SHP77 (cell line): Measurements from ENCODE around the gene EEF1A1.

Experiments used
- DNase-seq, 2 experiments: peaks; one replicate each; lab custom pipeline; 2025; lab: John Stamatoyannopoulos, UW

EEF1A1 gene

GRCh38 chr6:73505142-73505541, 15.7 kb downstream of the EEF1A1 start:
- no peak for DNase-seq

DNA sequence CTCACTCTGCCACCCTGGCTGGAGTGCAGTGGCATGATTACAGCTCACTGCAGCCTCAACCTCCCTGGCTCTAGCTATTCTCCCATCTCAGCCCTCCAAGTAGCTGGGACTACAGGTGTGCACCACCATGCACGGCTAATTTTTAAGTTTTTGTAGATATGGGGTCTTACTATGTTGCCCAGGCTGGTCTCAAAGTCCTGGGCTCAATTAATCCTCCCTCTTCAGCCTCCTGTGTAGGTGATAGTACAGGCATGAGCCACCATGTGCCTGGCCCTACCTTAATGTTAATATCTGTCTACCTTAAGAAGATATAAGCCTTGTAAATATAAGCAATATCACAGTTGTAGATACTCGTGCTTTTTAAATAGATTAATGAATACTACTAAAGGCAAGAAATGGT, 16.7 kb downstream of the EEF1A1 start:
- no peak for DNase-seq

DNA sequence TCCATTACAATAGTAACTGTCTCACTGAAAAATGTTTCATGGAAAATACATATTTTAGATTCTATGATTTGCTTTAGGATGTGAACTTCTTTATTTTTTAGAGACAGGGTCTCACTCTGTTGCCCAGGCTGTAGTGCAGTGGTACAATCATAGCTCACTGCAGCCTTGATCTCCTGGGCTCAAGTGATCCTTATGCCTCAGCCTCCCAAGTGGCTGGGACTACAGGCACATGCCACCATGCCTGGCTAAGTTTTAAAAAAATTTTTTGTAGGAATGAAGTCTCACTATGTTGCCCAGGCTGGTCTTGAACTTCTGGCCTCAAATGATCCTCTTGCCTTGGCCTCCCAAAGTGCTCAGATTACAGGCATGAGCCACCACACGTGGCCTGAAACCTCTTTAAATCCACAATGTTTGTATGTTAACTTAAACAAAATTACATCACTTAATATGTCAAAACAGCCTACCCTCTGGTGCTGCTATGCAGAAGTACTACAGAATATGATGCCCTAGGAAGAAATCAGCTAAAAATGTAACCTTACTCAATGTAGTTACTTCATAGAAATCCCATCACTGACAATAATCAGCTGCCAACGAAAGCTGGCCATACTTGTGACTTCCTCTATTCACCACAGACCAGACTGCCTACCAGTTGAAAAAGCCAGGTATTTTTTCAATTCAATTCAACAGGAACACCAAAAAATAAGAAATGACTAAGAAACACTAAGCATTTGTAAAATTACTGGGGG, 17.6 kb downstream of the EEF1A1 start:
- DNase-seq: no peak

DNA sequence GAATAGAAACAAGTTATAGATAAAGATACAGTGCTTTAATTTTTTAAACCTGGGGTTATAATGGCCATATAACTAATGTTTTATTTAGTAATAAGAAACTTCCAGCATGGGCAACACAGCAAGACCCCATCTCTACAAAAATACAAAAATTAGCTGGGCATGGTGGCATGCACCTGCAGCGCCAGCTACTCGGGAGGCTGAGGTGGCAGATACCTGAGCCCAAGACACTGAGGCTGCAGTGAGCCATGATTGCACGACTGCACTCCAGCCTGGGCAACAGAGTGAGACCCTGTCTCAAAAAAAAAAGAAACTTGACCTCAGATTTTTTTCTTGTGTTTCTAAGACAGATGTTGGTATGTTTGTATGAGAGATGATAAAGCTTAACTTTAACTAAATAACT, 22.9 kb downstream of the EEF1A1 start:
- no peak for DNase-seq

DNA sequence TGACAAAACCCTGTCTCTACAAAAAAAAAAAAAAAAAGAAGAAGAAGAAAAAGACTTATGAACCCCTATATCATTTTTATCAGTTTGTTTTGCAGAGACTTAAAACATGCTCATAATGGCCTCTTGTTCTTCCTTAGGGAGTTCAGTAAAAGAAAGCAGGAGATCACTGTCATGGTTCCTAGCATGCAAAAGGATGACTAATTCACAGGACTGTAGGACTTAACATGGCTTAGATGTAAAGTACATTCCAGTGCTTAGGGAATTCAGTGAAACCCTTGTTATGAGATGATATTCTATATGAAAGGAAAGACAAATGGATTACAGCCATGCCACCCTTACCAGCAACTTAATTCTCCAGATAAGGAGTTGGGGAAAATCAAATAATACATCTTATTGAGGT, 29.5 kb downstream of the EEF1A1 start:
- DNase-seq: no peak

DNA sequence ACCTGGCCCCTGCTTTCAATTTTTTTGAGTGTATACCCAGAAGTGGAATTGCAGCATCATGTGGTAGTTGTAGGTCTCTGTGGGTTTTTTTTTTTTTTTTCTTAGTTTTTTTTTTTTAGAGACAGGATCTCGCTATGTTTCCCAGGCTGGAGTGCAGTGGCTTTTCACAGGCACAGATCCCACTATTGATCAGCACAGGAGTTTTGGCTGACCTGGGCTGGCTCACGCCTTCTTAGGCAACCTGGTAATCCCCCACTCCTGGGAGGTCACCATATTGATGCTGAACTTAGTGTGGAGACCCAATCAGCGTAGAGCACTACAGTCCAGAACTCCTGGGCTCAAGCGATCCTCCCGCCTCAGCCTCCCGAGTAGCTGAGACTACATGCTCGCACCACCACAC, 33.4 kb downstream of the EEF1A1 start:
- DNase-seq: no peak

DNA sequence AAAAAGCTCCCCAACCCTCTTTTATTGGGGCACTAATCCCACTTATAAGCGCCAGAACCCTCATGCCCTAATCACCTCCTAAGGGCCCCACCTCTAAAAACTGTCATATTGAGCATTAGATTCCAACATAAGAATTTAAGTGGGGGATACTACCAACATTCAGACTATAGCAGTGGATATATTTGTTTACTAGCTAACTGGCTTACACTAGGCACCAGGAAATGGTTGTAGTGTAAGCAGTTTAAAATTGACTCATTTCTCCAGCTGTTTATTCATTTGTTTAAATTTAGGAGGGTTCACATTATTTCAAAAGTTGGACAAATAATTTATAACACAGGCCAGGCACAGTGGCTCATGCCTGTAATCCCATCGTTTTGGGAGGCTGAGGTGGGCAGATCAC, 36.4 kb downstream of the EEF1A1 start:
- DNase-seq: no peak

GRCh38 chr6:73481969-73482368, 38.9 kb downstream of the EEF1A1 start:
- DNase-seq: no peak

- no peak for DNase-seq
Measured at GRCh38 chr6:73477407-73477806, 43.4 kb downstream of the EEF1A1 start.

DNA sequence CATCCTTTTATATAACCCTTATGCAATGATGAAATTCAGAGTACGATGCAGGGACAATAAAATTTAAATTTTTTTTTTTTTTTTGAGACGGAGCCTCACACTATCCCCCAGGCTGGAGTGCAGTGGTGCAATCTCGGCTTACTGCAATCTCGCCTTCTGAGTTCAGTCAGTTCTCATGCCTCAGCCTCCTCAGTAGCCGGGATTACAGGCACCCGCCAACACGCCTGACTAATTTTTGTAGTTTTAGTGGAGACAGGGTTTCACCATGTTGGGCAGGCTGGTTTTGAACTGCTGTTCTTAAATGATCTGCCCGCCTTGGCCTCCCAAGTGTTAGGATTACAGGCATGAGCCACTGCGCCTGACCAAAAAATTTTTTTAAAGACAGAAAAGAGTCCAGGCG, 44.1 kb downstream of the EEF1A1 start:
- no peak for DNase-seq

GRCh38 chr6:73471686-73472290, 49.0 kb downstream of the EEF1A1 start:
- no peak for DNase-seq
